ENCODE results near the gene SRPRB.

The SRPRB gene

DNA sequence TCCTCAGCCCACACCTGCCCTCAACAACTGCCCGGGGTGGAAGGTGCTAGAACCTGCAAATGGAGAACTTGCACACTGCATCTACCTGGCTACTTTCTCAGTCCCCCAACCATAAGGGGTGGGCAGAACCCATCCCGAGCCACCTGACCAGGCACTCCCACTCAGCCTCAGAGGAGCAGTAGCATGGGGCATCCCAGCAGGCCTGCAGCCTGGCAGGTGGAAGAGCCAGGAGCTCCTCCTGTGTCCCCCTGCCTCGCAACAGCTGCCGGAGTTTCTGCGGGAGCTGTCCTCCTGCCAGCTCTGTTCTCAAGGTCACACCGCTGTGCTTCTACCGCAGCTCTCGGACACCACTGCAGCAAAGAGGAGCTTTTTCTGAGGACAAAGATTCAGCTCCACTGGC lies 62.6 kb downstream of the SRPRB start:
- DNase-seq (ENCODE audit: low spot score): no peak
- in situ Hi-C loops (cut with MboI; ENCODE audit: low pct_unique_long_range_greater_than_20kb, low sequenced_read_pairs, unreplicated experiment): no loop called here

DNA sequence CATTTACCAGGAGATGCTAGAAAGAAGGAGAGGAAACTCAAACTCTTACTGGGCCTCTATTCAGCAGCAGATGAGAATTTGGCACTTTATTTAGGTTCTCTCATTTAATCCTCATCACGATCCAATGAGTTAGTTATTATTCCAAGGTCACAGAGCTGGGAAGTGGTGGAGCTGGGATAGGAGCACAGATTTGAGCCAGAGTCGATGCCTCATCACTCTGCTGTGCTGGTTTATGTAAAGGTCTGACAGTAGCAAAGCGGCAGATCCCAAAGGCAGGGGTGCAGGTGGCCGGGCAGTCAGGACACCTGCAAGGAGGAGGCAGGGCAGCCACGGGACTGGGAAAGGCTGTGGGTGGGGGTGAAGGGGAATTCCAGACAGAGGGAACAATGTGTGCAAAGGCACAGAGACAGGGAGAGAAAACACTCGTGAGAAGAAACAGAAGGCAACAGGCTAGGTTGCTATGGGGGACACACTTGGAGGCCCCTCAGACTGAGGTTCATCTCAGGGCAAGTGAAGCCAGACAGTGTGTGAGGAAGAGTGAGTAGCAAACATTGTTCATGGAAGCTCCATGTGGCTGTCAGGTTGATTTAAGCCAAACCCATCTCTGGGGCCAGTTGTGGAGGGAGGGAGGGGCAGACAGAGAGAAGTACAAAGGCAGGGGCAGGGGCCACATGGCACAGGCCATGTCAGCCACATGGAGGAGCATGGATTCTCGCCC lies 63.3 kb downstream of the SRPRB start:
- DNase-seq (ENCODE audit: low spot score): no peak
- TF ChIP-seq, protein P1, sequence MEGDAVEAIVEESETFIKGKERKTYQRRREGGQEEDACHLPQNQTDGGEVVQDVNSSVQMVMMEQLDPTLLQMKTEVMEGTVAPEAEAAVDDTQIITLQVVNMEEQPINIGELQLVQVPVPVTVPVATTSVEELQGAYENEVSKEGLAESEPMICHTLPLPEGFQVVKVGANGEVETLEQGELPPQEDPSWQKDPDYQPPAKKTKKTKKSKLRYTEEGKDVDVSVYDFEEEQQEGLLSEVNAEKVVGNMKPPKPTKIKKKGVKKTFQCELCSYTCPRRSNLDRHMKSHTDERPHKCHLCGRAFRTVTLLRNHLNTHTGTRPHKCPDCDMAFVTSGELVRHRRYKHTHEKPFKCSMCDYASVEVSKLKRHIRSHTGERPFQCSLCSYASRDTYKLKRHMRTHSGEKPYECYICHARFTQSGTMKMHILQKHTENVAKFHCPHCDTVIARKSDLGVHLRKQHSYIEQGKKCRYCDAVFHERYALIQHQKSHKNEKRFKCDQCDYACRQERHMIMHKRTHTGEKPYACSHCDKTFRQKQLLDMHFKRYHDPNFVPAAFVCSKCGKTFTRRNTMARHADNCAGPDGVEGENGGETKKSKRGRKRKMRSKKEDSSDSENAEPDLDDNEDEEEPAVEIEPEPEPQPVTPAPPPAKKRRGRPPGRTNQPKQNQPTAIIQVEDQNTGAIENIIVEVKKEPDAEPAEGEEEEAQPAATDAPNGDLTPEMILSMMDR (IDR thresholded peaks at IDR 0.05; ENCODE audit: extremely low read depth, insufficient read depth, missing control alignments): no peak
- in situ Hi-C loops (cut with MboI; ENCODE audit: low pct_unique_long_range_greater_than_20kb, low sequenced_read_pairs, unreplicated experiment): no loop called here

More for the DNA sequence above, 62.6 kb downstream of the SRPRB start:
- TF ChIP-seq, protein P1 (IDR thresholded peaks at IDR 0.05; ENCODE audit: extremely low read depth, insufficient read depth, missing control alignments): no peak

GRCh38 chr3:133869586-133869985 lies 64.0 kb downstream of the SRPRB start:
- TF ChIP-seq, protein P1 (IDR thresholded peaks at IDR 0.05; ENCODE audit: extremely low read depth, insufficient read depth, missing control alignments): no peak
- DNase-seq (ENCODE audit: low spot score): no peak
- in situ Hi-C loops (cut with MboI; ENCODE audit: low pct_unique_long_range_greater_than_20kb, low sequenced_read_pairs, unreplicated experiment): no loop called here

DNA sequence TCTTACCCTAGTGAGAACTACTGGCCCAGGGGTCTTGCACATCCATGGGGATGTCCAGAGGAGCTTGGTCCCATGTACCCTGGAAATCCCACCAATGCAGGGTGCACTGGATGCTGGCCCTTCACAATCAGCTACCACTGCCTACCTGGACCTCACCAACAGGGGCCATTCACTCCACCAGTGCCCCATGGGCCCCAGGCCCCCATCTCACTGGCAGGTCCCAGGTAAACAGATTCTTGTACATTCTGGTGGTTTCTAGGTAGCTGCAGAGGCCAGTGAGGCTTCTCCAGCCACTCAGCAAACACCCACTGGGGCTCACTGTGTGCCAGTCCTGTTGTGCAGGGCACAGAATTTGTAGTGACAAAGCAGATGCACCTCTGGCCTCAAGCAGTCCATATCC lies 65.2 kb downstream of the SRPRB start:
- TF ChIP-seq, protein P1 (IDR thresholded peaks at IDR 0.05; ENCODE audit: extremely low read depth, insufficient read depth, missing control alignments): no peak
- in situ Hi-C loops (cut with MboI; ENCODE audit: low pct_unique_long_range_greater_than_20kb, low sequenced_read_pairs, unreplicated experiment): no loop called here
- DNase-seq (ENCODE audit: low spot score): no peak
